Measurements from ENCODE around the gene ROBO3.

The ROBO3 gene

GRCh38 chr11:124876818-124877630, 11.8 kb downstream of the ROBO3 start:
- DNase-seq, result no peak

DNA sequence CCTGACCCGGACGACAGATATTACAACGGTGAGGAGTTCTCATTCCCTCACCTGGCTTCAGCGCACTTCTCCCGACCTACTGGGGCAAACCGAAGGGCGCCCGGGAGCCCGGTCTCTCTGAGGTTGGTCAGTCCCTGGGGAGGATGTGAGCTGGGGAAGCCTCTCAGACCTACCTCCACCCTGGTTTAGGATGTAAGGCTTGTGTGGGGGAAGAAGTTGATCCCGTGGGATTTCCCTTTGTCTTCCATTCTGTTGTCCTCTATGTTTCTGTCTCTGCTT, 12.3 kb downstream of the ROBO3 start:
- no peak for DNase-seq

DNA sequence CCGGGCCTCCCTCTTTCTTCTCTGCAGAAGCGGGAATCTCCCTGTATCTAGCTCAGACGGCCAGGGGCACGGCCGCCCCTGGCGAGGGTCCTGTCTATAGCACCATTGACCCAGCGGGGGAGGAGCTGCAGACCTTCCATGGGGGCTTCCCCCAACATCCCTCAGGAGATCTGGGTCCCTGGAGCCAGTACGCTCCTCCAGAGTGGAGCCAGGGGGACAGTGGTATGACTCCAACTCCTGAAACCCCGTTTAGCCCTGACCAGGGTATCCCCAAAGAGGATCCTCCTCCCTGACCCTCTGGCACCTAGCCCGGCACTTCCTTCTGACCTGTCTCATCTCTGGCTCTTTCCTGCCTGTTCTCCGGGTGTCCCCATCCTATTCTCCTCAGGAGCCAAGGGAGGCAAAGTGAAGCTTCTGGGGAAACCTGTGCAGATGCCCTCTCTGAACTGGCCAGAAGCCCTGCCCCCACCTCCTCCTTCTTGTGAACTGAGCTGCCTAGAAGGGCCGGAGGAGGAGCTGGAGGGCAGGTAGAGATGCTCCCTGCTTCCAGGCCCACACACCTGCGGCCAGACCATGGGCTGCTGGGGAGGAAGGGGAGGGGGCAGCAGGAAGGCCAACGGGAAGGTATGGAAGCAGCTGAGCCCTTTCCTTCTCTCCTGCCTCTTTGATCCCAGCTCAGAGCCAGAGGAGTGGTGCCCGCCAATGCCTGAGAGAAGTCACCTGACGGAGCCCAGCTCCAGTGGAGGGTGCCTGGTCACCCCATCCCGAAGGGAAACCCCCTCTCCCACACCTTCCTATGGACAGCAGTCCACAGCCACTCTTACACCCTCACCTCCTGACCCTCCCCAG, 12.9 kb downstream of the ROBO3 start:
- DNase-seq, result no peak

GRCh38 chr11:124878759-124879492, 13.7 kb downstream of the ROBO3 start:
- no peak for DNase-seq

DNA sequence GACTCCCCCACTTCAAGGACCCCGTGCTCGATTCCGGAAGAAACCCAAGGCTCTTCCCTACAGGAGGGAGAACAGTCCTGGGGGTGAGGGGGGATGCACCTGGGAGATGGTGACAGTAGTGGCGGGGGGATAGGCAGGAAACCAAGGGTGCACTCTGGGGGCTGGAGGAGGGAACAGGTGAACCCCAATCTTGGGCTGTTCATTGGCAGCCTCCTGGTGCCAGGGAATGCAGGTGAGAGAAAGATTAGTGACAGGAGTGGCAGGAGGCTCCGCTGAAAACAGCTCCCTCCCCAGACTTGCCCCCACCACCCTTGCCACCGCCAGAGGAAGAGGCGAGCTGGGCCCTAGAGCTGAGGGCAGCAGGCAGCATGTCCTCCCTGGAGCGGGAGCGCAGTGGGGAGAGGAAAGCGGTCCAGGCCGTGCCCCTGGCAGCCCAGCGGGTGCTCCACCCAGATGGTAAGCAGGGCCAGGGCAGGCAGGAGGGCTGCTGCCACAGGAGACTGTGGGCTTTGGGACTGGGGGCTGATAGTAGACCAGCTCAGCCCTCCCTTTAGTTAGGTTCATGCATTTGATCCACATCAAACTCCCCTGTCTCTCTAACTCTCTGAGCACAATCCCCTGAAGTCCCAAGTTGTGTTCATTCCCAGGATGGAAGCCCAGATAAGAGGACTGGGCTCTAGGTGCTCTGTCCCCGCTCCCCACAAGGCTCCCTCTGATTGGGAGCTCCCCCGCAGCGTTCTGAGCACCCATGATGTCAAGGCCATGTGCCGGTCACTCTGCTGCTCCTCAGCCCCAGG, 14.5 kb downstream of the ROBO3 start:
- DNase-seq, result no peak

DNA sequence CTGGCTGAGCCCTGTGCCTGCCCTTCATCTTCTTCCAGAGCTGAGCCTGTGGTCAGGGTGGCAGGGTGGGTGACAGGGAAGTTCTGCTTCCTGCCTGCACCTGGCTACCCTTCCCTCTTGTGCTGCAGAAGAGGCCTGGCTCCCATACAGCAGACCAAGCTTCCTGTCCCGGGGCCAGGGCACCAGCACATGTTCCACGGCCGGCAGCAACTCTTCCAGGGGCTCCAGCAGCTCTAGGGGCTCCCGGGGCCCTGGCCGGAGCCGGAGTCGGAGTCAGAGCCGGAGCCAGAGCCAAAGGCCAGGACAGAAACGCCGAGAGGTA, 15.0 kb downstream of the ROBO3 start:
- DNase-seq, result no peak

GRCh38 chr11:124880958-124881357, 15.7 kb downstream of the ROBO3 start:
- DNase-seq, result no peak

DNA sequence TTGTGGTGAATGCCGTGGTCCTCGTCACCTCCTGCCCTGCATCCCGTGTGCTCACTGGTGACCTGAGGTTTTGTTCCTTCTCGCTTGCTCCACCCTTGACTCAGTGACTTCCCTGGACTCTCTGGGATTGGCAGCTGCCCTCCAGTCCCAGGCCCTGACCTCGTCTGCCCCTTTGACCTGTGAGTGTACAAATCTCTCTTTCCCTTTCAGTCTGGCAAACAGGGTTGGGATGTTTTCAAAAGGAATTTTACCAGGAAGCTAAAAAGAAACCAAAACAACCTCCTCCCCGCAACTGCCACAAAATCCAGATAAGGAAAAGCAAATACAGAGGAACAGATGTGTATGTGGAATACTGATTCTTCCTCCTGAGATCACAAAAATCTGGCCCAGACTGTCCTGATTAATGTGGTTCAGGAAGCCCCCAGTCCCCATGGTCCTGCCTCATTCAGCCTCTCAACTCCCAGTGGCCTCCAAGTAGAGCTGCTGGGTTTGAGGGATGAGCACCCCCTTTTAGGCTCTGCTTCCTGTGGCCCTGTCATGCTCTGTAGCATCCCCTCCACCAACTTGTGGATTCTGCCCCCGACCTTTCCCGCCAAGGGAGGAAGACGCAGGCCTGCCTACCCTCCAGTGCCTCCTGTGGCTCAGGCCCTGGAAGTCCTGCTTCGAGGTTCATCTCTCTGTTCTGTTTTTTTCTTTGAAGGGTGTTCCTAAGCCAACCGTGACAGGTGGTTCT, 17.3 kb downstream of the ROBO3 start:
- DNase-seq, result no peak

DNA sequence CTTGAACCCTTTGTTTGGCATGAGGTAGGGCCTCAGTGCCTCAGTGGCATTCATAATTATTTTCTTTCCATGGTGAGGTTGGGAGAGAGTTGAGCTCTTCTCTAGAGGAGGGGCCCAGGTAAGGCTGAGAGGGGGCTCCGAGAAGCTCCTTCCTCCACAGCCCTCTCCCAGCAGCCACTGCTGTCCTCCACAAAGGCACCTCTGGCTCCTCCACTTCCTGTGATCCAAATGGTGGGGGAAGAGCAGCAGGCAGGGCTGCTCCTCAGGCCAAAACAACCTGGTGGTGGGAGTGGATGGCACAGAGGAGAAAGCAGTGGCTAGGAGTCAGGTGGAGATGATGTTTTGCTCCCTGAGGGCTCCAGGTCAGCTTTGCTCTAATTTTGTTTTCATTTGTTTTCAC, 19.1 kb downstream of the ROBO3 start:
- no peak for DNase-seq

DNA sequence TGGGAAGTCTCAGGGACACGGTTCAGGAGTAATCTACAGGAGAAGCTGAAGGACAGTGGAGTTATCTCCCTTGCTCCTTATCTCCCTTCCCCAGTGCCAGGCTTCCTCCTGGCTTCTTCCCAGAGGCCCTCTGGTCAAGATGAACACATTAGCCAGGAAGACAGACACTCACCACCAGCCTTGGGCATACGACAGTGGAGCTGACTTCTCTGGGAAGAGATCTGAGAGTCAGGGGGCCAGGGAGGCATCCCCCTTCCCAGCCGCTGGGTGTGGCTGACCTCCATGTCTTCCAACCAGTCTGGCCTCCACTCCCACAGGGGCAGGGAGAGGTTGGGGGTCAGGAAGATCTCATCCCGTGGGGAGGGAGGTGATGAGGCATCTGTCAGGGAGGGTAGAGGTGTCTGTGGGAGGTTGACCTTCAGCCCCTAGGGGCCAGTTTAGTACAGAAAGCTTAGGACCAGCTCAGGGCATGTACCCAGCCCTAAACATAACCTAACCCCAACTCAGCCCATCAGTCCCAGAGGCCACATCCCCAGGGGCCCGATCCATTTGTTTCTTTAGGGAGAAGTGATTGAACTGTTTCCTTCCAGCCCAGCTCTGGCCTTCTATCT, 19.7 kb downstream of the ROBO3 start:
- DNase-seq, result no peak

DNA sequence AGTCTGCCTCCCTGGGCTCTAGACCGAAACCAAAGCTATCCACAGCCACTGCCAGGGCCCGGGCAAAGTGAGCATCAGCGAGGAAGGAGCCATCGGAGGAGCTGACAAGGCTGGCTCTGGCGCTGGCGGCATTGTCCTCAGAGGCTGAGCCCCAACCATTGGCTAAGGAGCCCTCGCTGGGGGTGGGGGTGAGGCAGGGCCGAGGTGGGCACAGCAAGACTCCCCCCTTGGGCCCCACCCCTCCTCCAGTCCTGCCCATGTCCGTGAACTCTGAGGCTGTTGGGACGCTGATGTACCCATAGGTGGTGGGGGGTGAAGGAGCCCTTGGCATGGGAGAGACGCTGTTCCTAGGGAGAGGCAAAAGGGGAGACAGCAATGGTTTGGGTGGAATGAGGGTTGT, 21.2 kb downstream of the ROBO3 start:
- DNase-seq, result no peak

GRCh38 chr11:124886978-124887666, 21.9 kb downstream of the ROBO3 start:
- DNase-seq, result no peak

DNA sequence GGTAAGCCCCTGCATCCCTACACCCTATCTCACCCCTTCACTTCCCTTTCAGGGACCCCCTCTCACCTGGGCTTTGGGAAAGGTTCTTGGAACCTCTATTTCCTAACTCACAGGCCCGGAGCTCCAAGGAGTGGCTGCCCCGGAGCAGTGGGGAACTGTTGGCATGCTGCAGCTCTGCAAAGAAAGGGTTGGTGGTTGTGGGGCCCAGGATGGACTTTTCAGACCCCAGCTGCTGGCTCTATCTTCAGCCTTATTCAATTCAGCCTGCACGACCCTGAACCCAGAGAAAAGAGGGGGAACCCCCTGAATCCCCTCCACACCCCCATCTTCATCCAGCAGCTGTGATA, 22.4 kb downstream of the ROBO3 start:
- no peak for DNase-seq

DNA sequence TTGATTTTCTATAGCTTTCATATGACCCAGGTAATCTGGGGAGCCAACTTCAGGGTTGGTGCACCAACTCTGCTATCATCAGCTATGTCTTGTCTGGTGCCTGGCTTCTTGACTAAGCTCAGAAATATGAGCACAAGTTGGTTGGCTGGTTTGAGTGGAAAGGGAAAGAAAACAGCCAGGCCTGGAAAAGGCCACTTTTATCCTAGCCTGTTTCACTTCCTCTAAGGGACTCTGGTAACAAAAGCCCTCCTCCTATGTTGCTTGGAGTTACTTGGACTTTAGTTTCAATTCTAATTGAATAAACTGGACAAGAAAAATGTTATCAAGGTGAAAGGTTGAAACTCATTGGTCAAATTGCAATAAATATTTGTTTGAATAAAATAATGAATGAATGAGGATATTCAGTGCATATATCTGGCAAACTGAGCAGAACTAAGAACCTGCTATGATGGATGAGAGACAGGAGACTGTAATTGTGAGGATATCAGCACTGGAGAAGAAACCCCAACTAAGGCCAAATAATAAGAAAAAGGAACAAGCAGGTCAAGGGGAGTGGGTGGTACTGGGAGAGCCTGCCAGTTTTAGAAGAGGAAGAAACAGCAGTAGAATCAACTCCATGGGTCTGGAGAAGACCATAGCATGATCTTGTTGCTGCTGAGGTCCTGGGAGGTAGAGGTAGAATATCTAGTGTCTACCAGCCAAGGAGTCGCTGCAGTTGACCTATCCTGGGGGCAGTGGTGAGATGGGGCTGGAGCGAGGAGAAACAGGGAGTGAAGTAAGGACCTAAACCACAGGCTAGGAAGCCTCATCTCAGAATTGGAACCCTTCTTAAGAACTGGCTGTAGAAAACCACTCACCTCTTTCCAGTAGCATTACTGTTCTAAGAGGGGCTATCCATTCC, 24.2 kb downstream of the ROBO3 start:
- no peak for DNase-seq

DNA sequence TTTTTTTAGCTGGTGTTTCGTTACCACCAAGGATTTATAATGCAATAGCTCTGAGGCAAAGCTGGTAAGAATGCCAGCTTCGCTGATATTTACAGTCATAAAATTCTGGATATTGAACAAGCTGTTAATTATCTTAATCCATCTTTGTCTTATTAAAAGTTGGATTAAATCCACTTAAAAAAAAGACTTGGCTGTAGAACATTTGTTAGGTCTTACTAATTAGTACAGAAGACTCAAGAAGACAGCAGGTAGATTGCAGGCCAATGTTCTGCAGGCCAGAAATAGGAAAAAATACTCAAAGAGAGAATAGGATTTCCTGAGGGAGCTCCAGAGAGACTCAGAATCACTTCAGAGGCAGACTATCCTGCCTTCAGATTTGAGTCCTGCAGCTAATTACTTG, 24.9 kb downstream of the ROBO3 start:
- no peak for DNase-seq

DNA sequence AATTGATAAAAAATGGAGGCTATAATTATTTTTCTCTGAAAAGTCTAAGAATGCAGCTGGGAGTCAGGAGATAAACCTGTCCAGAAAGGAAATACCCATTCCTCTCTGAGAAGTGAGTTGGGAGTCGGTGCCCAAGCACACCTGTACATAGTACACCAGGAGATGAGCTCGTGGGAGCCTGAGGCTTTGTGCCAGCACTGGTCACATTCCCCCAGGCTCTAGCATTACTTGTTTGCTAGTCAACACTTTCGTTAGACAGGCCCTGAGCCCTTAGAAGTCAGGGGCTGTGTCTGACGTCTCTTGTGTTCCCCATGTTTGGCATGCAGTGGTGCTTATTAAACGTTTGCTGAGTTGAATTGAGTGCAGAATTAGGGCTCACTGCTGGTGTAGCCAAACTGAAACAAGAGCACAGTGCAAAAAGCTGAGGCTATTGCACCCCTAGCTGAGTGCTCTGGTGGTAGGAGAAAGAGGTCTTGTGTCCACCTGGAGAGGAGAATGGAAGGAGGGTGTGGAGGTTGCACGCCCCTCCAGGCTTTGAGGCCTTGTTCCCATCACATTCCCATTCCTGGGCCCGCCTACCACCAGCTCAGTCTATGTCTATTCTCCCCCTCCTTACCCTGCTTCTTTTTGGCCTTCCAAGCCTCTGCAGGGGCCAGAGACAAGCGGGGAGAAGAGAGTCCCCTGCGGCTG, 25.6 kb downstream of the ROBO3 start:
- no peak for DNase-seq

DNA sequence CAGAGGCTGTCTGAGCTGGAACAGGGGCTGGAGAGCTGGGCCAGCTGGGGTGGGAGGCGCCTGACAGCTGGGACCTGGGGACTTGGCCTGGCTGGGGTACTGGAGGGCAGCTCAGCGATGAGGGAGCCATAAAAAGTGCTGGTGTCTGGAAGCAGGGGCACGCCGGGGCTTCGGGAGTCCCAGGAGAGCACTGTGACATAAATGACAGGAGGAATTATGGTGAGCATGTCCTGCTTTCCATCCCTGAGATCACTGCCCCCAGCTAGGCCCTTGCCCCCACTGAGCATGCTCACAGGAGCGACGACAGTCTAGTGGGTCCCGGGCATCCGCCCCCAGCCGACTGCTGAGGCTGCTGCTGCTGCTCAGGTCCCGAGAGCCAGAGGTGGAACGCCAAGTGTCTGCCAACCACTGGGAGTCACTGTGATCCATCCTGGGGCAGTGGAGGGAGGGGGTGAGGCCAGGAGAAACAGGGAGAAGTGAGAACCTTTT, 26.2 kb downstream of the ROBO3 start:
- DNase-seq, result no peak

DNA sequence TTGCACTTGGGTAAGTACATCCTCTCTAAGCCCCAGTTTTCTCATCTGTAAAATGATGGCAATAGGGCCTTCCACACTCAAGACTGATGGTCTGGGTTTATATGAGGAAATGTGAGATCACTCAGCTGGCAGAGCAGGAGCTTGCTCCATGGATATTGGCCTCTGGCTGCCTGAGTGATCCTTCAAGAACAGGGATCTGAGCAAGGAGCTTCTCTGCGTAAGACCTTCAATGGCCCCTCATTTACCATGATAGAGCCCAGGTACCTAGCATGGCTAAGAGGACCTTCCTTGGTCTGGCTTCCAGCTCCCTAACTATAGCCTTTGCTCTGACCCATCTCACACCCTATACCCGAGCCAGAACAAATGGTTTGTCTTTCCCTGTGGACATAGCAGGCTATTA, 26.9 kb downstream of the ROBO3 start:
- DNase-seq, result no peak

GRCh38 chr11:124892750-124893454, 27.7 kb downstream of the ROBO3 start:
- no peak for DNase-seq
